Colonic mucosa (tissue), 4 donors: ENCODE measurements around the gene ATP5PO. TPM values are rescaled to one million over a fixed set of nuclear protein-coding genes. Genes with fewer than 3 reads are reported as not detected.

ENCODE experiments used
- DNase-seq: peaks from one replicate; pipeline ENCODE4 v3.0.0-alpha.2; 2020
- H3K27ac ChIP-seq: fragments of 200-600 bp; one replicate; pipeline ENCODE4 v1.8.0; 2021
- H3K27me3 ChIP-seq: fragments of 200-600 bp; one replicate; pipeline ENCODE4 v1.8.0; 2021
- H3K36me3 ChIP-seq: fragments of 200-600 bp; one replicate; pipeline ENCODE4 v1.8.0; 2021
- H3K4me1 ChIP-seq: fragments of 200-600 bp; one replicate; pipeline ENCODE4 v1.8.0; 2021; ENCODE audit warnings: mild to moderate bottlenecking
- H3K4me3 ChIP-seq: fragments of 200-600 bp; one replicate; pipeline ENCODE4 v1.8.0; 2021
- H3K9ac ChIP-seq, 2 donors: one replicate each; pipeline ENCODE4 v1.7.0; 2013; ENCODE audit warnings: control low read depth in 2 of 2, low read depth in 2 of 2, low read length in 2 of 2
- H3K9me3 ChIP-seq: fragments of 200-600 bp; one replicate; pipeline ENCODE4 v1.8.0; 2021
- CTCF ChIP-seq: fragments of 200-600 bp; IDR thresholded peaks from one replicate; pipeline ENCODE4 v1.8.0; 2022; ENCODE audit warnings: antibody characterized with exemption, mild to moderate bottlenecking
- intact Hi-C: fragments of 100-400 bp; cut with DNase I; formaldehyde crosslinking; loops from one replicate; pipeline ENCODE4 v1.14.1; 2022
- total RNA-seq, 2 donors: library from RNA; stranded (reverse); fragmentation: NEBNext Ultra II Directional in 1 of 2; extraction: Animal tissue kit (Norgen Biotek cat#: 25700) in 1 of 2; gene quantifications; one replicate each; pipeline ENCODE4 v1.2.1, GENCODE V29; 2021
- donor health status: healthy.
- donor health status: DM: no; HTN: no; CAD: no.
- donor health status: DM: no; HTN: no; CAD: no.

The ATP5PO gene
- total RNA-seq, 2 donors from 2014 or later, result 312 to 335 TPM

- Histone ChIP-seq H3K36me3 (no peaks in the 10 kb centered on the region), H3K9ac (no peak overlapping the region), H3K27ac (no peak overlapping the region), H3K4me3 (no peak overlapping the region), H3K9me3 (no peaks in the 10 kb centered on the region), H3K27me3 (no peaks in the 10 kb centered on the region), H3K4me1 (no peaks in the 10 kb centered on the region)
- intact Hi-C loops, result no loop called here
- no peak for TF ChIP-seq CTCF
- DNase-seq, result no peak
Observed at GRCh38 chr21:33901412-33902288, 14.0 kb downstream of the ATP5PO start.

DNA sequence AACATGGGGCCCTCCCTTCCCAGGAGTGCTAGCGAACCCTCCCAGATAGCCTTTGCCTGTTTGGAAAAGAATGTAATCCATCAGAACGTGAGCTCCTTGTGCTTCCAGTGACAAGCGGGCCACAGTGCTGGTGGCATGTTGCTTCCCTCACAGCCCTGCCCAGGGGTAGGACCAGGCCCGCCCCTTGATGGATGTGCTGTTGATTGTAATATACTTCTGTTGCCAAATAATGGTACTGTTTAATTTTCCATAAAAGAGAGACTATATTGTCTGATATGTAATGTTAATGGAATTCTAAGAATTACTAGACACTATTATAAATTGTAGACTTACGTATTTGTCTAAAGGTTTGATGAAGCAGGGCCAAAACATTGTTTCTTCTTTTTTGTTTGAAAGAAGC lies 16.4 kb downstream of the ATP5PO start:
- Histone ChIP-seq H3K9ac (no peak overlapping the region), H3K27me3 (no peaks in the 10 kb centered on the region), H3K9me3 (no peaks in the 10 kb centered on the region), H3K27ac (no peak overlapping the region), H3K4me3 (no peak overlapping the region), H3K4me1 (no peaks in the 10 kb centered on the region), H3K36me3 (no peaks in the 10 kb centered on the region)
- no peak for DNase-seq
- TF ChIP-seq CTCF, result no peak
- intact Hi-C loops, result loop anchor here (10.0 kb wide), 2 partner anchors 64 to 294 kb away; no protein-coding TSS in a partner anchor

- H3K4me1 ChIP-seq, result no peaks in the 10 kb centered on the region
- no peak for TF ChIP-seq CTCF
- intact Hi-C loops, result loop anchor here (10.0 kb wide), 2 partner anchors 64 to 294 kb away; no protein-coding TSS in a partner anchor
- H3K27me3 ChIP-seq, result no peaks in the 10 kb centered on the region
- H3K9me3 ChIP-seq, result no peaks in the 10 kb centered on the region
- H3K9ac ChIP-seq, result no peak overlapping the region
- DNase-seq, result no peak
- H3K36me3 ChIP-seq, result no peaks in the 10 kb centered on the region
- no peak overlapping the region for H3K4me3 ChIP-seq
- no peak overlapping the region for H3K27ac ChIP-seq
Observed at GRCh38 chr21:33898586-33898985, 17.0 kb downstream of the ATP5PO start.

DNA sequence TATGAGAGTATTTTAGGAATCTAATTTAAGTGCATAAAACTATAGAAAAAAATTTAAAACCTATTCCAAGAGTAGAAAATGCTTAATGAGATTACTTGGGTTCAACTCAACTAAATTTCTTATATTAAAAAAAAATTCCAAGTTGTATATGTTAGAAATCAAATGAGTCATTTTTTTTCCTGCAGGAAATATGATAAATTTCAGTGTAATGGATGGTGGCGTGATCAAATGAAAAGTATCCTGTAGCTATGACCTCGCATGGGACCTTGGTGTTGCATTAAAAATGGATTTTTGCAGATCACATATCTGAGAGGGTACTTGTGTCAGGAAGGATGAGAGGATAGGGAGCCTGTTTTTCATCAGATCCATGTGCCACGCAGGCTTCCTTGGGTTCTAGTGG lies 17.9 kb downstream of the ATP5PO start:
- no peaks in the 10 kb centered on the region for H3K4me1 ChIP-seq
- H3K9me3 ChIP-seq, result no peaks in the 10 kb centered on the region
- H3K27me3 ChIP-seq, result no peaks in the 10 kb centered on the region
- intact Hi-C loops, result loop anchor here (10.0 kb wide), 2 partner anchors 63 to 293 kb away; no protein-coding TSS in a partner anchor
- no peak overlapping the region for H3K27ac ChIP-seq
- no peak for TF ChIP-seq CTCF
- no peak overlapping the region for H3K4me3 ChIP-seq
- no peaks in the 10 kb centered on the region for H3K36me3 ChIP-seq
- DNase-seq, result no peak
- no peak overlapping the region for H3K9ac ChIP-seq

- no peak overlapping the region for H3K4me3 ChIP-seq
- H3K9me3 ChIP-seq, result no peaks in the 10 kb centered on the region
- DNase-seq, result no peak
- H3K4me1 ChIP-seq, result no peaks in the 10 kb centered on the region
- no peak overlapping the region for H3K27ac ChIP-seq
- TF ChIP-seq CTCF, result no peak
- H3K27me3 ChIP-seq, result no peaks in the 10 kb centered on the region
- no peak overlapping the region for H3K9ac ChIP-seq
- no peaks in the 10 kb centered on the region for H3K36me3 ChIP-seq
- intact Hi-C loops, result loop anchor here (10.0 kb wide), 2 partner anchors 62 to 292 kb away; no protein-coding TSS in a partner anchor
Observed at GRCh38 chr21:33897098-33897497, 18.5 kb downstream of the ATP5PO start.
